RWPE1 (cell line): ENCODE data around the gene NDEL1.

ENCODE experiments used
- CTCF ChIA-PET: fragments of 350-600 bp; sonication (Branson Sonifier 250); formaldehyde crosslinking; extraction: SDS; loops from one replicate; lab custom pipeline; 2021; lab: Yijun Ruan, JAX
- POLR2A ChIA-PET: fragments of 400-600 bp; formaldehyde crosslinking; extraction: SDS; loops from one replicate; lab custom pipeline; 2020; ENCODE audit warnings: antibody characterized with exemption; ENCODE audit not compliant: low non-redundant PET; lab: Yijun Ruan, JAX
- DNase-seq: peaks from one replicate; pipeline ENCODE4 v3.0.0; 2012; ENCODE audit warnings: low spot score
- H3K27ac ChIP-seq: fragments of 450-650 bp; 2 replicates; pipeline ENCODE4 v1.5.1; 2017
- TF ChIP-seq, protein P1 (sequence below): fragments of 450-650 bp; conservative IDR thresholded peaks from 2 replicates; pipeline ENCODE4 v1.5.1; 2017; ENCODE audit warnings: low read depth, mild to moderate bottlenecking

Gene NDEL1

DNA sequence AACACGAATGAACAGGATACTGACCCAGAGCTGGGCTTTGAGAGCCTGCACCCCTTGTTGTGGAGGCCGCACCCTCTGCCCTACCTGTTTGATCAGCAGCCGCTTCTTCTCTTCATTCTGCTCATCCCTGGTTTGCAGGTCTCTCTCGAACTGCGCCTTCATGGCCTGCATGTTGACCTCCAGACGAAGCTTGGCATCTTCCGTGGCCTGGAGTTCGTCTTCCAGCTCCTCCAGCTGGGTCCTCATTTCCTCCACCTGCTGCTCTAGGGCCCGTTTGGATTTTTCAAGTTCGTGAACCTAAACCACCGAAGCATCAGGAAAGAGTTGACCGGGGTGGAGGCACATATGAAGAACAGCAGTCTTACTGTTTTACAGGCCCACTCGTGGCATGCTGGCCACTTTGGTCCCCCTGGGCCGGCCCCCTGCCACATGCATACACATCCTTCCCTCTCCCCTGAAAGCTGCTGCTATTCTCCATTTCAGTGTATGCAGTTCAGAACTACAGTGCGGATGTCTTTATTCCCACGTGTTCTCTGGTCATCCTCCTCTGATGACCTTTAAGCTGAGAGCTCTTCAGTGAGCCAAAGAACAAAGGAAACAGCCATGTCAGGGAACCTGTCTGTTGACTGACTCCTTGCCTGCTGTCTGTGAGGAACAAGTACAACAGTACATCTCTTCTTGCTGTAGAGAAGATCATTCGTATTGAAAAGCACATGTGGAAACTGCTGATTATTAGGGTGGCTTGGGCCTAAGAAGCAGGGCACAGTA lies 54.8 kb downstream of the NDEL1 start:
- CTCF ChIA-PET, result no interaction called here
- DNase-seq, result no peak
- POLR2A ChIA-PET, result no interaction called here
- no peak overlapping the region for H3K27ac ChIP-seq
- TF ChIP-seq, protein P1, sequence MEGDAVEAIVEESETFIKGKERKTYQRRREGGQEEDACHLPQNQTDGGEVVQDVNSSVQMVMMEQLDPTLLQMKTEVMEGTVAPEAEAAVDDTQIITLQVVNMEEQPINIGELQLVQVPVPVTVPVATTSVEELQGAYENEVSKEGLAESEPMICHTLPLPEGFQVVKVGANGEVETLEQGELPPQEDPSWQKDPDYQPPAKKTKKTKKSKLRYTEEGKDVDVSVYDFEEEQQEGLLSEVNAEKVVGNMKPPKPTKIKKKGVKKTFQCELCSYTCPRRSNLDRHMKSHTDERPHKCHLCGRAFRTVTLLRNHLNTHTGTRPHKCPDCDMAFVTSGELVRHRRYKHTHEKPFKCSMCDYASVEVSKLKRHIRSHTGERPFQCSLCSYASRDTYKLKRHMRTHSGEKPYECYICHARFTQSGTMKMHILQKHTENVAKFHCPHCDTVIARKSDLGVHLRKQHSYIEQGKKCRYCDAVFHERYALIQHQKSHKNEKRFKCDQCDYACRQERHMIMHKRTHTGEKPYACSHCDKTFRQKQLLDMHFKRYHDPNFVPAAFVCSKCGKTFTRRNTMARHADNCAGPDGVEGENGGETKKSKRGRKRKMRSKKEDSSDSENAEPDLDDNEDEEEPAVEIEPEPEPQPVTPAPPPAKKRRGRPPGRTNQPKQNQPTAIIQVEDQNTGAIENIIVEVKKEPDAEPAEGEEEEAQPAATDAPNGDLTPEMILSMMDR, result no peak

DNA sequence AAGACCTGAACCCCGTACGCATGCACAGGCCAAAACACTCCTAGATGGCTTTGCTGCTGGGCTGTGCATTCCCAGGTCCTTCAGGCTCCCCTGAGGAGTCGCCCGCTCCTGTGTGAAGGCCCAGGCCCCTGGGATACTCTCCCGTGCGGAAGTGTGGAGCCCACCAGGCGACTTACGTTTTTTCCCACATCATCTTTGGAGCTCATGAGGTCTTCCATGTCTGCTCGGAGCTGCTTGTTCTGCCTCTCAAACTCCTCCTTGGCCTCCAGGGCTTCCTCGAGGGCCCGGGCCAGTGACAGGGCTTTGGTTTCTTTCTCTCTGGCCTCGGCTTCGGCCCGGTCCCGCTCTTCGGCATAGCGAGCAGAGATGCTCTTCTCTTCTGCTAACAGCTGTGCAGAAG lies 56.4 kb downstream of the NDEL1 start:
- TF ChIP-seq, protein P1, result no peak
- no peak for DNase-seq
- POLR2A ChIA-PET, result no interaction called here
- H3K27ac ChIP-seq, result no peak overlapping the region
- CTCF ChIA-PET, result interaction anchor here (1.0 kb wide), 1 partner anchor 82 kb away, joined by 3 read pairs; no protein-coding TSS in a partner anchor

DNA sequence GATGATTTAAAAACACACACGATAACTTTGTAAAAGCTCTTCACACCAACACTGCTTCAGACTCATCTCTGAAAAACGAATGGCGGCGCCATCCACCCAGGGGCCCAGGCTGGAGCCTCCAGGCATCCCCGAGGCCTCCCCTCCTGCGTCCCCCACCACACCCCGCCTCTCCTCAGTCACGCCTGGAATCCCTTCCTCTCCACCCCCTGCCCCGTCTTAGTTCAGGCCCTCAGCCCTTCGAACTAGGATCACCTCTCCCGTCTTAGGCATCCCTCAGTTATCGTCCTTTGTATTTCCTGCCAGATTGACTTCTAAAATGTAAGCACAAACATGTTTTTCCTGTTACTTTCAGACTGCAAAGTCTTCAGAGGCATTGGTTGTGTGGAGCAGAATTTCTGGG lies 58.3 kb downstream of the NDEL1 start:
- CTCF ChIA-PET, result no interaction called here
- POLR2A ChIA-PET, result no interaction called here
- DNase-seq, result no peak
- H3K27ac ChIP-seq, result no peak overlapping the region
- TF ChIP-seq, protein P1, result no peak

DNA sequence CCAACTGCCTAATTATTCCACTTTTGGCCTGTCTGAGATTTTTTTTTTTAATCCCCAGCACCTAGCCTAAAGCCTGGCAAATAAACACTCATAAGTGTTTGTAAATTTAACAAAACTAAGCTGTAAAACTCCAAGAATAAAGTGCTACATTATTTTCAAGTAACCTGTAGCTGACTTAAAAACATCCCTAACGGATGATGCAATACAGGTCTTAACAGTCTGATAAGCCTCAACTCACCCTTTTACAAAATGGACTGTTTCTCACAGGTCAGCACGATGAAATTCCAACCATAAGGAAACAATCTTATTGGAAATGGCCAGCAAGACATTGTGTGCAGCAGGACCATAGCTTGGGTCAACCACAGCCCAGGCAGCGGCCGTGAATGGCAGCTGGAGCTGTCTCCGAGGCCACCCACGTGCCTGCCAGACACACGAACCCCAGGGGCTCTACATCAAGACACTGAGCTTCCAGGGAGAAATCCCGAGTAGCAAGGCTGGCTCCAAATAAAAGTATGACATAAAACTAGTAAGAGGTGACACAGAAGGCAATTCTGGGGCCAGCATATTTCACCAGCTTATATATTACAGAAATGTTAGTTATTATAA lies 58.9 kb downstream of the NDEL1 start:
- ChIA-PET CTCF (no interaction called here), POLR2A (no interaction called here)
- no peak overlapping the region for H3K27ac ChIP-seq
- TF ChIP-seq, protein P1, result no peak
- no peak for DNase-seq

DNA sequence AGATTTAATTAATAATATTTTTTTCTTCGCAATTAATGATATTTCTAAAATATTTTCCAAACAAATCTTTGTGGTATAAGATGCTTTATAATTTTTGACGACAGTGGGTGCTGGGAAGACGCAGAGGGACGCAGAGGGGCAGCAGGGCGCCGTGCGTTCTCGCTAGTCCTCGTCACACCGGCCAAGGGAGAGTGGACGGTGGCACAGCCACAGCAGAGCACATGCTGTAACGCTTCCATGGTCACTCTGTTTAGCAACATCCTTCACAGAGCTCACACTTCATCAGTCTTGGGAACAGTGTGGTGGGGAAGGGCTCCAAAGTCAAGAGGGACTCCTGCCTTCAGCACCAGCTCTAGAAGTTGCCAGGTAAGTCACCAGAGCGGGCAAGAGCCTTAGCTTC lies 60.4 kb downstream of the NDEL1 start:
- H3K27ac ChIP-seq, result no peak overlapping the region
- no peak for DNase-seq
- TF ChIP-seq, protein P1, result no peak
- ChIA-PET POLR2A (no interaction called here), CTCF (interaction anchor here (0.8 kb wide), 1 partner anchor 17 kb away, joined by 3 read pairs; no protein-coding TSS in a partner anchor)

DNA sequence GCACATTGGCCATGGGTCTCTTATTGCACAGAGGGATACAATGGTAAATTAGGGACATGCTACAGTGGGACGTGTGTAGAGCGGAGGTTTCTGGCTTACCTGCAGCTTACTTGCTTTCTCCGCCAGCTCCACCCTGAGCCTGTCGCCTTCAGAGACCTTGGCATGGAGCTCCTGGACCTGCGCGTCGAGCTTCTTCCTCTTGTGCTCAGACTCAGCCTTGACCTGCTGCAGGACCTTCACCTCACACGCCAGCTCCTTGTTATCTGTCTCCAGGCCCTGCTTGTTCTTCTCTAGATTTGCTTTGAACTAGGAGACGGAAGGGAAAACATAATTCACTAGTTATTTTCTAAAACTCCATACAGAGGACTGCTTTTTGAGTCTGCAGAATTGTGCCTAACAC lies 63.5 kb downstream of the NDEL1 start:
- DNase-seq, result no peak
- TF ChIP-seq, protein P1, result no peak
- CTCF ChIA-PET, result interaction anchor here (0.6 kb wide), 2 partner anchors 247 to 396 kb away, joined by 3 to 5 read pairs; no protein-coding TSS in a partner anchor
- POLR2A ChIA-PET, result no interaction called here
- H3K27ac ChIP-seq, result no peak overlapping the region
